ENCODE data around the gene KDM4B. TPM values are rescaled to one million over a fixed set of nuclear protein-coding genes. Genes with fewer than 3 reads are reported as not detected.
"Not testable (repeated sequence)": the region's sequence is repeated elsewhere in the genome, so short reads cannot be mapped to it uniquely, and the experiment has no call there.

The KDM4B gene
- 39.1 and 43.7 TPM in 2 replicates for total RNA-seq

DNA sequence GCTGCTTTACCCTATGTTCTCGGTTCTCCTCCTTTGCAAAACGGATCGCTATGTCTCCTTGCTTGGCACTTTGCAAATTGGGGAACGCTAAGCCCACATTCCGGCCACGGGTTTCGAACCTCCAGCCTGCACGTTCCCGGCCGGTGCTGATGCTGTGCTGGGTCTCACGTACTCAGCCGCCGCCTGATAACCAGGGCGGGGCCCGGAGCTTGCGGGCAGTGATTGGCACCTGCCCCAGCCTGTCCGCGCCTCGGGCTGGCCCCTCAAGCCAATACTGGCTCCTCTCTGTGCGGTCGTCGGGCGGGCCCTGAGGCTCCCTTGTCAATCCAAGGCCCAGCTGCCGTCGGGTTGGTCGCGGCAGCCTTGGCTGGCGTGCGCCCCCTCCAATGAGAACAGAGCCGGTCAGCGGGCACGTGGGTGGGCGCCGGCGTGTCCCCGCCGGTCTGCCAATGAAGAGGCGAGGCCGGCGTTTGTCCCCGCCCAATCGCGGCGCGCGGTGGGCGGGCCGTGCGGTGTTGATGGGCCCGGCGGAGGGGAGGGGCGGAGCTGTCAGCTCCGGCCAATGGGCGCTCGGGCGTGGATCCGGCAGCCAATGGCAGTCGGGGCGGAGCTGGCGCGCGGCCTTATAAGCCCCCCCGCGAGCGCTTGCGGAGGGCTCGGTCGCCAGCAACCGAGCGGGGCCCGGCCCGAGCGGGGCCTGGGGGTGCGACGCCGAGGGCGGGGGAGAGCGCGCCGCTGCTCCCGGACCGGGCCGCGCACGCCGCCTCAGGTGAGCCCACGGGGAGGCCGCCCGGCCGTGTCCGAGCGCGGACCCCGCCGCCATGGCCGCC lies at the start of gene KDM4B:
KDM4B (plus strand) TSS at position 652 of the 830 bp plus-strand sequence. CDS start 63,778 bp downstream, outside the sequence.
- intact Hi-C loops (cut with micrococcal nuclease): loop anchor here (1.0 to 2.0 kb wide), 5 partner anchors 53 to 244 kb away; partner anchors contain the start of gene PLIN3

GRCh38 chr19:4922530-4923275 lies 46.2 kb upstream of the KDM4B start:
- intact Hi-C loops (cut with micrococcal nuclease): no loop called here

GRCh38 chr19:4923276-4923747 lies 45.6 kb upstream of the KDM4B start:
- intact Hi-C loops (cut with micrococcal nuclease): no loop called here

DNA sequence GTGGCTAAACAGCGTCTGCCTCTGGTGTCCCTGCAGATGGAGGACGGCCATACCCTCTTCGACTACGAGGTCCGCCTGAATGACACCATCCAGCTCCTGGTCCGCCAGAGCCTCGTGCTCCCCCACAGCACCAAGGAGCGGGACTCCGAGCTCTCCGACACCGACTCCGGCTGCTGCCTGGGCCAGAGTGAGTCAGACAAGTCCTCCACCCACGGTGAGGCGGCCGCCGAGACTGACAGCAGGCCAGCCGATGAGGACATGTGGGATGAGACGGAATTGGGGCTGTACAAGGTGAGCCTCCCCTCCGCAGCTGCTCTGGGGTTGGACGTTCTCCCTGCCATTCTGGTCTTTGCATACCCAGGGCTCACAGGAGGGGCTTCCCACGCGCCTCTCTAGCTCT lies 39.7 kb upstream of the KDM4B start:
- intact Hi-C loops (cut with micrococcal nuclease): no loop called here

DNA sequence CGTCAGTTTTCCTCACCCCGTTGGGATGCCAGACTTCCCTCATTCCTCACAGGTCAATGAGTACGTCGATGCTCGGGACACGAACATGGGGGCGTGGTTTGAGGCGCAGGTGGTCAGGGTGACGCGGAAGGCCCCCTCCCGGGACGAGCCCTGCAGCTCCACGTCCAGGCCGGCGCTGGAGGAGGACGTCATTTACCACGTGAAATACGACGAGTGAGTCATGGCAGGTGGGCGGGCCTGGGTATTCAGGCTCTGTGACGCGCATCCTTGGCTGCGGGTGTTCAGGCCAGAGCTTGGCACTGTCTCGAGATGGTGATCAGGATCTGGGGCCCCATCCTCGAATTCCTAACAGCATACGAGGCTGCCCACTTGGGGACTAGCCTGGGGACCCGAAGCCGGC lies 38.2 kb upstream of the KDM4B start:
- intact Hi-C loops (cut with micrococcal nuclease): no loop called here

DNA sequence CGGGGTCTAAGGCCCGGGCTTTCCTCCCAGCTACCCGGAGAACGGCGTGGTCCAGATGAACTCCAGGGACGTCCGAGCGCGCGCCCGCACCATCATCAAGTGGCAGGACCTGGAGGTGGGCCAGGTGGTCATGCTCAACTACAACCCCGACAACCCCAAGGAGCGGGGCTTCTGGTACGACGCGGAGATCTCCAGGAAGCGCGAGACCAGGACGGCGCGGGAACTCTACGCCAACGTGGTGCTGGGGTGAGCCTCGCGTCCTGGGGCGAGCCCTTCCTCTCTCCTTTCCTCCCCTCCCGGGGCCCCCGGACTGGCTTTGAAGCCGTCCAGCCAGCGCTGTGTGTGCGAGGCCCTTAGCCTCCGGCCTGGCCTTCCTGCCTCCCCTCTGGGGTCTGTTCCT lies 36.2 kb upstream of the KDM4B start:
- intact Hi-C loops (cut with micrococcal nuclease): no loop called here

DNA sequence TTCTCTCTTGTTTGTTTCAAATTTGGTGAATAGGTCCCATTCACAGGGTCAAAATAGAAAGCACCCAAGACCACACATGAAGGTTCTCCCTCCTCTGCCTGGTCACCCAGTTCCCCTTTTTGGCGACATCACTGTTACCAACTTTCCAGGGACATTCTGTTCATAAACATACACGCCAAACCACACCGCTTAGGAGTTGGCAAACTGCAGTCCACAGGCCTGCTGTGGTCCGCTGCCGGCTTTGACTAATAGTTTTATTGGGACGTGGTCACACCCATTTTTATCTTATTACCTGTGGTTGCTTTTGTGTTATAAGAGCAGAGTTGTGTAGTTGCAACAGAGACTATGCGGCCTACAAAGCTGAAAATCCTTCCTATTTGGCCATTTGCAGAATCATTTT lies 35.4 kb upstream of the KDM4B start:
- intact Hi-C loops (cut with micrococcal nuclease): no loop called here

- intact Hi-C loops (cut with micrococcal nuclease): no loop called here
Measured at GRCh38 chr19:4935444-4935843, 33.5 kb upstream of the KDM4B start.

DNA sequence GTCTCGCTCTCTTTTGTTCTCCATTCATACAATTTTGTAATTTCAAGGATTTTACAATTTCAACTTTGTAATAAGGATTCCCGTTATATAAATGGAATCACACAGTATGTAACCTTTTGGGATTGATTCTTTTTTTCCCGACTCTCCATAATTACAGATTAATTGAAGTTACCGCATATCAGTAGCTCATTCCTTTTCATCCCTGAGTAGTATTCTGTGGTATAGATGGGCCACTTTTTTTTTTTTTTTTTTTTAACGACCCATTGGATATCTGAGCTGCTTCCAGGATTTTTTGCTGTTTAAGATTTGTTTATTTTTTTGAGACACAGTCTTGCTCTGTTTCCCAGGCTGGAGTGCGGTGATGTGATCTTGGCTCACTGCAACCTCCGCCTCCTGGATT lies 31.9 kb upstream of the KDM4B start:
- intact Hi-C loops (cut with micrococcal nuclease): no loop called here

GRCh38 chr19:4938461-4938860 lies 30.5 kb upstream of the KDM4B start:
- intact Hi-C loops (cut with micrococcal nuclease): not testable (repeated sequence)

DNA sequence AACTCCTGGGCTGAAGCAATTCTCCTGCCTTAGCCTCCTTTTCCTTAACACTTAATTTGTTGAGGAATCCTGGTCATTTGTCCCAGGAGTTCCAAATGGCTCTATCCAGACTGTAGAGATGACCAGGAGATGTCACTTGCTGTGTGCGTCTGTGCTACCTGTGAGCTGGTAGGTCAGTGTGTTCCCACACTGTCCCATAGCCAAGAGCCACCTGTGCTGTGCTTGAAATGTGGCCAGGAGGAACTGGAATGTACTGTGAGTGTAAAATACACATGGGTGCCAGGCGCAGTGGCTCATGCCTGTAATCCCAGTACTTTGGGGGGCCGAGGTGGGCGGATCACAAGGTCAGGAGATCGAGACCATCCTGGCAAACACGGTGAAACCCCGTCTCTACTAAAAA lies 29.4 kb upstream of the KDM4B start:
- intact Hi-C loops (cut with micrococcal nuclease): no loop called here

DNA sequence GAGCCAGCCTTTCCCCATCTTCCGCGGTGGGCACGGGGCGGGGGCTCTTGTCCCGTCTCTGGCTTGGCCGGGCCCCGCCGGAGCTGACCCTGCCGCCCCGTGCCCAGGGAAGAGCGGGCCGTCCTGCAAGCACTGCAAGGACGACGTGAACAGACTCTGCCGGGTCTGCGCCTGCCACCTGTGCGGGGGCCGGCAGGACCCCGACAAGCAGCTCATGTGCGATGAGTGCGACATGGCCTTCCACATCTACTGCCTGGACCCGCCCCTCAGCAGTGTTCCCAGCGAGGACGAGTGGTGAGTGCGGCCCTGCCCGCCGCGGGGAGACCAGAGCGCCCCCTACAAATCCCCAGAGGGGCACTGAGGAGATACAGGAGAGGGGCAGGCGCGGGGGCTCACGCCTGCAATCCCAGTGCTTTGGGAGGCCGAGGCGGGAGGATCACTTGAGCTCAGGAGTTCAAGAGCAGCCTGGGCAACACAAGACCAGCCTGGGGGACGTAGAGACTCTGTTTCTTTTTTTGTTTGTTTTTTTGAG lies 27.2 kb upstream of the KDM4B start:
- intact Hi-C loops (cut with micrococcal nuclease): not testable (repeated sequence)

- intact Hi-C loops (cut with micrococcal nuclease): not testable (repeated sequence)
Measured at GRCh38 chr19:4950650-4951049, 18.3 kb upstream of the KDM4B start.

DNA sequence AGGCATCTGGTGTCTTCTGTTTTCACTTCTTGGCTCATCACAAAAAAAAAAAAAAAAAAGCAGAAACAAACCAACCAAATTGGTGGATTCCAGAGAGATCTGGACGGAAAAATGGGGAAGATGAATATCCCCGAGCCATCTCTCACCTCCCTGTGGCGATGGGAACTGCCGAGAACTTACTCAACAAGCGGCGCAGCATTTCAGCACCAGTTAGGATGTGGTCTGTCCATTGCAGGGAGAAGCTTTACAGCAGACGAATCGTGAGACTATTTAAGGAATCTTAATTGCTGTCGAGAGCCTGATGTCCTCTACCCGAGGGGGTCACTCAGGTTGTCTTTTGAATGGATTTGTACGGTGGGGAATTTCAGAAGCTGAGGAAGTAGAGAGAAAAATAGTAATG lies 17.3 kb upstream of the KDM4B start:
- intact Hi-C loops (cut with micrococcal nuclease): no loop called here

DNA sequence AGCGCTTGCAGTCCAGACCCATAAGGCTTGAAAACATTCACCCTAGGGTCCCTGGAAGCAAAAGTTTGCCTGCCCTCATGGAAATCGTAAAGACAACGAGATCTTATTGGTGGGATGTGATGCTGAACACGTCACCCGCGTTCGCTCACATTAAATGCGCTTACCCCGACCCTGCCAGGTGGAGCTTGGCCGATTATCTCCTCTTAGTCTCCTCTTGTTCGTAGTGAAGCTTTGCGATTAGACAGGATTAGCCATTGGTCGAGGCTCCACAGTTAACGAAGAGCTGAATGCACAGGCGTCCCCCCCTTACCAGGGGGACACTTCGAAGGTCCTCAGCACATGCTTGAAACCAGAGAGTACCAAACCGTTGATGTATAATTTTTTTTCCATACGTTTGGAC lies 16.0 kb upstream of the KDM4B start:
- intact Hi-C loops (cut with micrococcal nuclease): no loop called here

DNA sequence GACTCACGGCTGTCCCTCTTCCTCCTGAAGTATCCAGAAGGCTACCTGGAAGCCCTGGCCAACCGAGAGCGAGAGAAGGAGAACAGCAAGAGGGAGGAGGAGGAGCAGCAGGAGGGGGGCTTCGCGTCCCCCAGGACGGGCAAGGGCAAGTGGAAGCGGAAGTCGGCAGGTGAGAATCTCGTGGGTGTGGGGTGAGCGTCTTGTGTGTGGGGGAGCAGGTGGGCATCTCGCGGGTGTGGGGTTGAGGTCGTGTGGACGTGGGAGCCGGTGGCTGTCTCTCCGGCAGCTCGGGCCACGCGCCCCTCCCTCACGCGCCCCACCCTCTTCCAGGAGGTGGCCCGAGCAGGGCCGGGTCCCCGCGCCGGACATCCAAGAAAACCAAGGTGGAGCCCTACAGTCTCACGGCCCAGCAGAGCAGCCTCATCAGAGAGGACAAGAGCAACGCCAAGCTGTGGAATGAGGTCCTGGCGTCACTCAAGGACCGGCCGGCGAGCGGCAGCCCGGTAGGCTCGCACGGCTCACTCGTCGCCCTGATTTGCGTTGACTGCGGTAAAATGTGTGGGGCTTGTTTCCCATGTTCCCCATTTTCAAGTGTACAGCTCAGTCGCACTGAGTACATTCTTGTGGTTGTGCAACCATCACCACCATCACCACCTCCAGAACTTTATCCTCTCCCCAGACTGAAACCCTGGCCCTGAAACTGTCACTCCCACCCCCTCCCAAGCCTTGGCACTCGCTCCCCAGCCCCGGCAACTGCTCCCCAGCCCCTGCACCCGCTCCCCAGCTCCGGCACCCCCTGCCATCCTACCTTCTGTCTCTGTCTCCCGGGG lies 14.4 kb upstream of the KDM4B start:
- intact Hi-C loops (cut with micrococcal nuclease): not testable (repeated sequence)

- intact Hi-C loops (cut with micrococcal nuclease): no loop called here
Measured at GRCh38 chr19:4955274-4955673, 13.6 kb upstream of the KDM4B start.

DNA sequence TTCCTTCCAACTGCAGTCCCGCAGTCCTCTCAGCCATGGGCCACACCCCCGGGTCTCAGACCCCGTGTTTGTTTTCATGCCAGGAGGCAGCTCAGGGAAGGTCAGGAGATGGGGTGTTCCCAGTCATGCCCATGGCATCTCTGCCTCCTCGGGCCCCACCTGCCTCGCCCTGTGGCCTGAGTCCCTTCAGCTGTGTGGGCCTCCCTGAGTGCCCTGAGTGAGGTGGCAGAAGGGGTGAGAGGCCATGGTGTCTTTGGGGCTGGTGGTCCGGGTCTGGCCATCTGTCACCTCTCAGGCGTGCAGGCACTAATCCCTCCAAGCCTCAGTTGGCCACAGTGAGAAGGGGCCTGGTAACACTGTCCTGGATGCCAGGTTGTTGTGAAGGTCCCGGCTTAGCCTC lies 10.9 kb upstream of the KDM4B start:
- intact Hi-C loops (cut with micrococcal nuclease): no loop called here

DNA sequence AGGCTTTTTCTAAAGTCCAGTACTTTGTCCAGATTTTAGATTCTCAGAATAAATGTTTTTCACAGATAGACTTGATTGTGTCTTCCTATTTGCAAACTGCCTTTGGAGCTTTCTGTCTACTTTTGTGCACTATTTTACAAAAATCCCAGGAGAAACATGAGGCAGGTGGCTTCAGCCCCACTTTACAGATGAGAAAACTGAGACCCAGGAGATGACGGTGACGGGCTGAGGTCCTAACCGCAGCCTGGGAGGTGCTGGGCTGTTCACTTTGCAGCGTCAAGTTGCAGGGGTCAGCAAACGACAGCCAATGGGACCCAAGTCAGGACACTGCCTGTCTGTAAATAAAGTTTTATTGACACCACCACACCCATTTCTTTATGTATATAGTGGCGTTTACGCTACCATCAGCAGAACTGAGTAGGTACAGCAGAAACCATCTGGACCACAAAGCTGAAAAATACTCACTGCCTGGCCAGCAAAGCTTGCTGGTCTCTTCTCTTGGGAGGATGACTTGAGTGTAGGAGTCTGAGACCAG lies 6.8 kb upstream of the KDM4B start:
- intact Hi-C loops (cut with micrococcal nuclease): no loop called here

GRCh38 chr19:4965061-4965460 lies 3.9 kb upstream of the KDM4B start:
- intact Hi-C loops (cut with micrococcal nuclease): no loop called here

DNA sequence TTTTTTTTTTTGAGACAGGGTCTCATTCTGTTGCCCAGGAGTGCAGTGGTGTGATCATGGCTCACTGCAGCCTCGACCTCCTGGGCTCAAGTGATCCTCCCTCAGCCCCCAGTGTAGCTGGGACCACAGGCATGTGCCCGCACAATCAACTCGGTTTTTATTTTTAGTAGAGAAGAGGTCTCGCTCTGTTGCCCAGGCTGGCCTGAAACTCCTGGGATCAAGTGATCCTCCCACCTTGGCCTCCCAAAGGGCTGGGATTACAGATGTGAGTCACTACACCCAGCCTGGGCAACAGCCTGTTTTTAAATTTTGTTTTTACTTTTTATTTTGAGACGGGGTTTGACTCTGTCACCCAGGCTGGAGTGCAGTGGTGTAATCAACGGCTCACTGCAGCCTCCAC lies 2.3 kb upstream of the KDM4B start:
- intact Hi-C loops (cut with micrococcal nuclease): no loop called here
